OCI-LY1 (cell line): ENCODE data around the gene COMP.

Source experiments
- CTCF ChIP-seq: fragments of 200-600 bp; sonication (generic), shearing (Covaris generic); IDR thresholded peaks from 2 replicates; pipeline ENCODE4 v1.5.1; 2017; ENCODE audit warnings: mild to moderate bottlenecking, antibody characterized with exemption, low read length, moderate library complexity, mixed read lengths
- EZH2 ChIP-seq: fragments of 200-600 bp; sonication (generic), shearing (Covaris generic); IDR thresholded peaks from 2 replicates; pipeline ENCODE4 v1.8.0; 2017; ENCODE audit warnings: borderline replicate concordance, mixed run types, mild to moderate bottlenecking, antibody characterized with exemption, low read length, moderate library complexity, mixed read lengths

GRCh38 chr19:18781047-18781600 is 10.0 kb downstream of the COMP start:
- TF ChIP-seq CTCF (no peak), EZH2 (no peak)
